Hindlimb muscle (tissue), 1 donor: ENCODE results near the gene TEX29. TPM values are rescaled to one million over a fixed set of nuclear protein-coding genes. Genes with fewer than 3 reads are reported as not detected.

Experiments used
- DNase-seq: peaks from one replicate; pipeline ENCODE4 v3.0.0-alpha.2; 2013
- polyA plus RNA-seq: library from polyadenylated mRNA; unstranded; fragments of 120-200 nt; gene quantifications from one replicate; pipeline ENCODE4 v1.2.1, GENCODE V29; 2013; ENCODE audit not compliant: insufficient read length

The TEX29 gene
- polyA plus RNA-seq, 1 donor, result 0.63 TPM

- DNase-seq, result no peak
Measured at GRCh38 chr13:111343186-111343805, 22.9 kb downstream of the TEX29 start.

GRCh38 chr13:111344471-111345191 lies 24.2 kb downstream of the TEX29 start:
- peak; percentile 46 for DNase-seq

GRCh38 chr13:111345682-111346081 lies 25.2 kb downstream of the TEX29 start:
- DNase-seq, result no peak

- no peak for DNase-seq
Measured at GRCh38 chr13:111346101-111346680, 25.7 kb downstream of the TEX29 start.

GRCh38 chr13:111347438-111347837 lies 27.0 kb downstream of the TEX29 start:
- DNase-seq, result no peak

- no peak for DNase-seq
Measured at GRCh38 chr13:111353508-111353907, 33.1 kb downstream of the TEX29 start.

- no peak for DNase-seq
Measured at GRCh38 chr13:111354789-111355188, 34.3 kb downstream of the TEX29 start.

- no peak for DNase-seq
Measured at GRCh38 chr13:111356795-111357194, 36.4 kb downstream of the TEX29 start.

- no peak for DNase-seq
Measured at GRCh38 chr13:111359237-111359915, 38.9 kb downstream of the TEX29 start.

GRCh38 chr13:111359930-111360329 lies 39.5 kb downstream of the TEX29 start:
- DNase-seq, result no peak

GRCh38 chr13:111360452-111360851 lies 40.0 kb downstream of the TEX29 start:
- DNase-seq, result no peak

GRCh38 chr13:111361046-111361872 lies 40.8 kb downstream of the TEX29 start:
- no peak for DNase-seq

GRCh38 chr13:111361873-111362648 lies 41.6 kb downstream of the TEX29 start:
- DNase-seq, result no peak

GRCh38 chr13:111363121-111363520 lies 42.7 kb downstream of the TEX29 start:
- no peak for DNase-seq

- DNase-seq, result no peak
Measured at GRCh38 chr13:111363591-111363990, 43.1 kb downstream of the TEX29 start.

GRCh38 chr13:111365149-111366005 lies 44.9 kb downstream of the TEX29 start:
- no peak for DNase-seq

GRCh38 chr13:111367340-111367739 lies 46.9 kb downstream of the TEX29 start:
- DNase-seq, result no peak

GRCh38 chr13:111368091-111368490 lies 47.6 kb downstream of the TEX29 start:
- DNase-seq, result no peak

- no peak for DNase-seq
Measured at GRCh38 chr13:111370147-111370546, 49.7 kb downstream of the TEX29 start.
